ENCODE results near the gene MPG. TPM values are rescaled to one million over a fixed set of nuclear protein-coding genes. Genes with fewer than 3 reads are reported as not detected.
A peak's percentile ranks its signal among the peaks of the same experiment; 100 is the strongest.

The MPG gene
- total RNA-seq, 2 experiments from 2014 or later, result 58.1 to 119 TPM

DNA sequence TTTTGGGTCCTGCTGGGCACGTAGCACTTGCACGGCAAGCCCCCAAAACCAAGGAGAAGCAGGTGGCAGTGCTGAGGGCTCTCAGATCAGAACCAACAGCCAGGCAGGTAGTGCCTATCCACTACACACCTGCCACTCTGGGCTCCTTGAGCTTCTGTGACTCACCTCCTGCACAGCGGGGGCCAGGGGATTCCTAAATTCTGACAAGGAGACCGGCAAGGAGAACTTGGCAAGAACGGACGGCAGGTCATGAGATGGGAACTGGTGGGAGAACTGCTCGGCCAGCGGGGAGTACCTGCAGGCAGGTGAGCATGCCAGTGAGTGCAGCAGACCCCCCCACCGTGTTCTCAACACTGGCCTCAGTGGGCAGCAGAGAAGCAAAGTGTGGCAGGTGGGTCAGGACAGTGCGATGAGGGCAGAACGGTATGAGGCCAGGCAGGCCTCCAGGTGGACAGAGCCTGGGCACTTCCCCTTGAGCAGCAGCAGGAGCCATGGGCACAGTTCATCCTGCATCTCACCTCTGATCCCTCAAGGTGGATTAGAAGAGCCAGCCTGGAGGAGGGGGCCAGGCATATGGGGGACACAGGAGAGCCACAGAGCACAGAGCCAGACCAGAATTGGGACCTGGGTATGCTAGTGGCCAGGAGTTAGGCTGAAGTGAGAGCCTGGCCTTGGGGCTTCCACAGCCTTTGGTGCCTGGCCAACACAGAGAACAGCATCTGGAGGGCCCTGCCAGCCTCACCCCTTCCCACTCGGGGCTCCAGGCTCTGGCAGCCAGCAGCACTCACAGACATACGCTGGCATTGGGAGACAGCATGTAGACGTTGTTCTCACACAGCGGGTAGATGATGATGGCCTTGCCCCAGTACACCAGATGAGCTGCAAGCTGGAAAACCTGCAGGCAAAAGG, 14.7 kb downstream of the MPG start:
- Histone ChIP-seq H3K36me3 (ENCODE audit: insufficient read depth, low read length) (peaks cover 40% of the 10 kb centered on the region), H2AFZ (ENCODE audit: low read length) (no peak overlapping the region), H3K9me2 (ENCODE audit: insufficient read depth, low read length) (no peaks in the 10 kb centered on the region), H3K27ac (ENCODE audit: low read depth, low read length, poor library complexity, severe bottlenecking) (no peak overlapping the region), H3K4me1 (ENCODE audit: insufficient read depth, low read length, poor library complexity, severe bottlenecking) (no peaks in the 10 kb centered on the region), H3K4me2 (ENCODE audit: low read length) (no peak overlapping the region), H3K4me3 (ENCODE audit: low read depth, low read length, poor library complexity, severe bottlenecking) (no peak overlapping the region), H3K9me3 (ENCODE audit: low read length) (no peaks in the 10 kb centered on the region), H3K79me2 (ENCODE audit: insufficient read depth, low read depth, low read length) (no peaks in the 10 kb centered on the region), H4K20me1 (ENCODE audit: insufficient read depth, low read length) (no peaks in the 10 kb centered on the region)
- CTCF ChIA-PET (ENCODE audit: unreplicated experiment), result no interaction called here
- BruUV-seq (replicated peaks), result no TSS peak
- no peak for TF ChIP-seq EZH2phosphoT487 (IDR thresholded peaks at IDR 0.05; ENCODE audit: borderline replicate concordance, low read depth, low read length)
- TF ChIP-seq, protein P1, sequence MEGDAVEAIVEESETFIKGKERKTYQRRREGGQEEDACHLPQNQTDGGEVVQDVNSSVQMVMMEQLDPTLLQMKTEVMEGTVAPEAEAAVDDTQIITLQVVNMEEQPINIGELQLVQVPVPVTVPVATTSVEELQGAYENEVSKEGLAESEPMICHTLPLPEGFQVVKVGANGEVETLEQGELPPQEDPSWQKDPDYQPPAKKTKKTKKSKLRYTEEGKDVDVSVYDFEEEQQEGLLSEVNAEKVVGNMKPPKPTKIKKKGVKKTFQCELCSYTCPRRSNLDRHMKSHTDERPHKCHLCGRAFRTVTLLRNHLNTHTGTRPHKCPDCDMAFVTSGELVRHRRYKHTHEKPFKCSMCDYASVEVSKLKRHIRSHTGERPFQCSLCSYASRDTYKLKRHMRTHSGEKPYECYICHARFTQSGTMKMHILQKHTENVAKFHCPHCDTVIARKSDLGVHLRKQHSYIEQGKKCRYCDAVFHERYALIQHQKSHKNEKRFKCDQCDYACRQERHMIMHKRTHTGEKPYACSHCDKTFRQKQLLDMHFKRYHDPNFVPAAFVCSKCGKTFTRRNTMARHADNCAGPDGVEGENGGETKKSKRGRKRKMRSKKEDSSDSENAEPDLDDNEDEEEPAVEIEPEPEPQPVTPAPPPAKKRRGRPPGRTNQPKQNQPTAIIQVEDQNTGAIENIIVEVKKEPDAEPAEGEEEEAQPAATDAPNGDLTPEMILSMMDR (conservative IDR thresholded peaks at IDR 0.05; ENCODE audit: low read length), result no peak
- POLR2A ChIA-PET, result no interaction called here
- intact Hi-C loops (cut with micrococcal nuclease; ENCODE audit: unreplicated experiment), result no loop called here
- DNase-seq (ENCODE audit: low spot score), result no peak

DNA sequence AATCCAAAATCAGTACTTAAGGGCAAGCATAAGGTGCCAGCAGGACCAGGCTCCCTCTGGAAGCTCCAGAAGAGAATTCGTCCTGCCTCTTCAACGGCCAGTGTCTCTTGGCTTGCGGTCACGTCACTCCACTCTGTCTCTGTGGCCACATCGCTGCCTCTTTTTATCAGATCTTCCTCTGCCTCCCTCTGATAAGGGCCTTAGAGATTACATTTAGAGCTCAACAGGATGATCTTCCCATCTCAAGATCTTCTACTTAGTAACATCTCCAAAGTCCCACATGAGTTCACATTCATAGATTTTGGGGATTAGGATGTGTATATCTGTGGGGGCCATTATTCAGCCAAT, 16.9 kb downstream of the MPG start:
- Histone ChIP-seq H3K4me1 (ENCODE audit: insufficient read depth, low read length, poor library complexity, severe bottlenecking) (no peaks in the 10 kb centered on the region), H3K79me2 (ENCODE audit: insufficient read depth, low read depth, low read length) (no peaks in the 10 kb centered on the region), H4K20me1 (ENCODE audit: insufficient read depth, low read length) (no peaks in the 10 kb centered on the region), H3K9me3 (ENCODE audit: low read length) (no peaks in the 10 kb centered on the region), H3K4me2 (ENCODE audit: low read length) (no peak overlapping the region), H2AFZ (ENCODE audit: low read length) (no peak overlapping the region), H3K4me3 (ENCODE audit: low read depth, low read length, poor library complexity, severe bottlenecking) (no peak overlapping the region), H3K9me2 (ENCODE audit: insufficient read depth, low read length) (no peaks in the 10 kb centered on the region), H3K36me3 (ENCODE audit: insufficient read depth, low read length) (peaks cover 29% of the 10 kb centered on the region), H3K27ac (ENCODE audit: low read depth, low read length, poor library complexity, severe bottlenecking) (no peak overlapping the region)
- intact Hi-C loops (cut with micrococcal nuclease; ENCODE audit: unreplicated experiment), result no loop called here
- POLR2A ChIA-PET, result no interaction called here
- CTCF ChIA-PET (ENCODE audit: unreplicated experiment), result no interaction called here
- BruUV-seq (replicated peaks), result no TSS peak
- DNase-seq (ENCODE audit: low spot score), result no peak
- no peak for TF ChIP-seq EZH2phosphoT487 (IDR thresholded peaks at IDR 0.05; ENCODE audit: borderline replicate concordance, low read depth, low read length)
- TF ChIP-seq, protein P1 (conservative IDR thresholded peaks at IDR 0.05; ENCODE audit: low read length), result no peak

DNA sequence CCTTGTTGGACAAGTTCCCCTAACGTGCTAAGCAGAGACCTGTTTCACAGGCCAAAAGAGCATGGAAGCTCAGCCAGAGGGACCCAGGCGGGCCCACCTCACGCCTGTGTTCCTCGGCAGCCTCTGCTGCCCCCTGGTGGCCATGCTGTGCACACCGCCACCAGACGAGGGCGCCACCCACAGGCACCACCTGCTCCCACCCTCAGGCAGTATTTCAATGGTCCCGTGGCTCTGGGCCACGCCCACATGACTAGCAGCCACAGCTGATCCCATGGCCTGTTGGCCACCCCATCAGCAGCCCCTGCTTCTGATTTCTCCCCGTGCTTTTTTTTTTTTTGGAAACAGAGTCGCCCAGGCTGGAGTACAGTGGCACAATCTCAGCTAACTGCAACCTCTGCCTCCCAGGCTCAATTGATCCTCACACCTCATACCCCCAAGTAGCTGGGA, 18.9 kb downstream of the MPG start:
- Histone ChIP-seq H3K9me2 (ENCODE audit: insufficient read depth, low read length) (no peaks in the 10 kb centered on the region), H3K9me3 (ENCODE audit: low read length) (no peaks in the 10 kb centered on the region), H2AFZ (ENCODE audit: low read length) (no peak overlapping the region), H3K4me2 (ENCODE audit: low read length) (no peak overlapping the region), H3K27ac (ENCODE audit: low read depth, low read length, poor library complexity, severe bottlenecking) (no peak overlapping the region), H4K20me1 (ENCODE audit: insufficient read depth, low read length) (no peaks in the 10 kb centered on the region), H3K4me1 (ENCODE audit: insufficient read depth, low read length, poor library complexity, severe bottlenecking) (no peaks in the 10 kb centered on the region), H3K79me2 (ENCODE audit: insufficient read depth, low read depth, low read length) (no peaks in the 10 kb centered on the region), H3K36me3 (ENCODE audit: insufficient read depth, low read length) (peaks cover 22% of the 10 kb centered on the region; the same call in 1 of the 2 replicates), H3K4me3 (ENCODE audit: low read depth, low read length, poor library complexity, severe bottlenecking) (no peak overlapping the region)
- no TSS peak for BruUV-seq (replicated peaks)
- ChIA-PET CTCF (ENCODE audit: unreplicated experiment) (interaction anchor here (0.6 to 2.1 kb wide), 4 partner anchors 12 to 192 kb away, joined by 3 to 9 read pairs (median 4); no protein-coding TSS in a partner anchor), POLR2A (interaction anchor here (0.6 kb wide), 1 partner anchor 20 kb away, joined by 3 read pairs; no protein-coding TSS in a partner anchor)
- DNase-seq (ENCODE audit: low spot score), result peak; percentile 92
- TF ChIP-seq, protein P1 (conservative IDR thresholded peaks at IDR 0.05; ENCODE audit: low read length), result peak; percentile 100
- TF ChIP-seq EZH2phosphoT487 (IDR thresholded peaks at IDR 0.05; ENCODE audit: borderline replicate concordance, low read depth, low read length), result no peak
- intact Hi-C loops (cut with micrococcal nuclease; ENCODE audit: unreplicated experiment), result loop anchor here (1.0 kb wide), 1 partner anchor 32 kb away; no protein-coding TSS in a partner anchor
